ENCODE measurements around the gene ALB. TPM values are rescaled to one million over a fixed set of nuclear protein-coding genes. Genes with fewer than 3 reads are reported as not detected.

The ALB gene
- polyA plus RNA-seq, 3 donors: not detected

DNA sequence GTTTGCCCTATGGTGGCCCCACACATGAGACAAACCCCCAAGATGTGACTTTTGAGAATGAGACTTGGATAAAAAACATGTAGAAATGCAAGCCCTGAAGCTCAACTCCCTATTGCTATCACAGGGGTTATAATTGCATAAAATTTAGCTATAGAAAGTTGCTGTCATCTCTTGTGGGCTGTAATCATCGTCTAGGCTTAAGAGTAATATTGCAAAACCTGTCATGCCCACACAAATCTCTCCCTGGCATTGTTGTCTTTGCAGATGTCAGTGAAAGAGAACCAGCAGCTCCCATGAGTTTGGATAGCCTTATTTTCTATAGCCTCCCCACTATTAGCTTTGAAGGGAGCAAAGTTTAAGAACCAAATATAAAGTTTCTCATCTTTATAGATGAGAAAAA is 14.6 kb downstream of the ALB start:
- WGBS (ENCODE audit: insufficient coverage): no CpG with 5 or more reads among the region's 1 CpG
- Mint-ChIP-seq H3K4me3 (no peak overlapping the region), H3K27ac (no peak overlapping the region), H3K4me1 (no peaks in the 10 kb centered on the region), H3K36me3 (no peaks in the 10 kb centered on the region), H3K9me3 (peaks cover 0 to 3% (median 0%) of the 10 kb centered on the region in 7 donors), H3K27me3 (ENCODE audit: low read depth in 3 of 3) (no peaks in the 10 kb centered on the region)
- TF ChIP-seq, protein P1, sequence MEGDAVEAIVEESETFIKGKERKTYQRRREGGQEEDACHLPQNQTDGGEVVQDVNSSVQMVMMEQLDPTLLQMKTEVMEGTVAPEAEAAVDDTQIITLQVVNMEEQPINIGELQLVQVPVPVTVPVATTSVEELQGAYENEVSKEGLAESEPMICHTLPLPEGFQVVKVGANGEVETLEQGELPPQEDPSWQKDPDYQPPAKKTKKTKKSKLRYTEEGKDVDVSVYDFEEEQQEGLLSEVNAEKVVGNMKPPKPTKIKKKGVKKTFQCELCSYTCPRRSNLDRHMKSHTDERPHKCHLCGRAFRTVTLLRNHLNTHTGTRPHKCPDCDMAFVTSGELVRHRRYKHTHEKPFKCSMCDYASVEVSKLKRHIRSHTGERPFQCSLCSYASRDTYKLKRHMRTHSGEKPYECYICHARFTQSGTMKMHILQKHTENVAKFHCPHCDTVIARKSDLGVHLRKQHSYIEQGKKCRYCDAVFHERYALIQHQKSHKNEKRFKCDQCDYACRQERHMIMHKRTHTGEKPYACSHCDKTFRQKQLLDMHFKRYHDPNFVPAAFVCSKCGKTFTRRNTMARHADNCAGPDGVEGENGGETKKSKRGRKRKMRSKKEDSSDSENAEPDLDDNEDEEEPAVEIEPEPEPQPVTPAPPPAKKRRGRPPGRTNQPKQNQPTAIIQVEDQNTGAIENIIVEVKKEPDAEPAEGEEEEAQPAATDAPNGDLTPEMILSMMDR (IDR thresholded peaks at IDR 0.05): no peak
- no peak for DNase-seq
- no peaks in the 10 kb centered on the region for H3K79me2 ChIP-seq (ENCODE audit: insufficient read depth, low read length)
- H3K27me3 ChIP-seq (ENCODE audit: control insufficient read depth in 2 of 2, insufficient read depth in 2 of 2, low read length in 2 of 2): no peaks in the 10 kb centered on the region
- H3K4me1 ChIP-seq (ENCODE audit: control insufficient read depth in 1 of 2, insufficient read depth in 2 of 2, low read length in 2 of 2): no peaks in the 10 kb centered on the region
- no peak overlapping the region for H3K27ac ChIP-seq (ENCODE audit: low read depth in 1 of 2, low read length in 2 of 2)
- intact Hi-C loops (cut with micrococcal nuclease): no loop called here
- no peak overlapping the region for H3K4me2 ChIP-seq (replicated peaks; ENCODE audit: extremely low read depth, low read length, poor library complexity, severe bottlenecking)
- no peak overlapping the region for H3K9ac ChIP-seq (ENCODE audit: insufficient read depth, low read length, poor library complexity, severe bottlenecking)
- H3K4me3 ChIP-seq (replicated peaks in 1 of 3; ENCODE audit: low read depth in 2 of 3, low read length in 3 of 3): no peak overlapping the region
- no peak overlapping the region for H2AFZ ChIP-seq (ENCODE audit: insufficient read depth, low read depth, low read length, poor library complexity, severe bottlenecking)
- no peaks in the 10 kb centered on the region for H3K36me3 ChIP-seq (replicated peaks in 1 of 2; ENCODE audit: control insufficient read depth in 1 of 2, insufficient read depth in 2 of 2, low read length in 2 of 2)
- no peaks in the 10 kb centered on the region for H4K20me1 ChIP-seq (ENCODE audit: insufficient read depth, low read length)
- H3K9me3 ChIP-seq (replicated peaks in 1 of 2; ENCODE audit: control insufficient read depth in 1 of 2, insufficient read depth in 1 of 2, low read length in 2 of 2): no peaks in the 10 kb centered on the region

DNA sequence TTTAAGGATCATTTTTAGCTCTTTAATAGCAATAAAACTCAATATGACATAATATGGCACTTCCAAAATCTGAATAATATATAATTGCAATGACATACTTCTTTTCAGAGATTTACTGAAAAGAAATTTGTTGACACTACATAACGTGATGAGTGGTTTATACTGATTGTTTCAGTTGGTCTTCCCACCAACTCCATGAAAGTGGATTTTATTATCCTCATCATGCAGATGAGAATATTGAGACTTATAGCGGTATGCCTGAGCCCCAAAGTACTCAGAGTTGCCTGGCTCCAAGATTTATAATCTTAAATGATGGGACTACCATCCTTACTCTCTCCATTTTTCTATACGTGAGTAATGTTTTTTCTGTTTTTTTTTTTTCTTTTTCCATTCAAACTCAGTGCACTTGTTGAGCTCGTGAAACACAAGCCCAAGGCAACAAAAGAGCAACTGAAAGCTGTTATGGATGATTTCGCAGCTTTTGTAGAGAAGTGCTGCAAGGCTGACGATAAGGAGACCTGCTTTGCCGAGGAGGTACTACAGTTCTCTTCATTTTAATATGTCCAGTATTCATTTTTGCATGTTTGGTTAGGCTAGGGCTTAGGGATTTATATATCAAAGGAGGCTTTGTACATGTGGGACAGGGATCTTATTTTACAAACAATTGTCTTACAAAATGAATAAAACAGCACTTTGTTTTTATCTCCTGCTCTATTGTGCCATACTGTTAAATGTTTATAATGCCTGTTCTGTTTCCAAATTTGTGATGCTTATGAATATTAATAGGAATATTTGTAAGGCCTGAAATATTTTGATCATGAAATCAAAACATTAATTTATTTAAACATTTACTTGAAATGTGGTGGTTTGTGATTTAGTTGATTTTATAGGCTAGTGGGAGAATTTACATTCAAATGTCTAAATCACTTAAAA is 15.3 kb downstream of the ALB start:
- no peak overlapping the region for H3K9ac ChIP-seq (ENCODE audit: insufficient read depth, low read length, poor library complexity, severe bottlenecking)
- no peaks in the 10 kb centered on the region for H4K20me1 ChIP-seq (ENCODE audit: insufficient read depth, low read length)
- Mint-ChIP-seq H3K27me3 (ENCODE audit: low read depth in 3 of 3) (no peaks in the 10 kb centered on the region), H3K9me3 (peaks cover 0 to 7% (median 0%) of the 10 kb centered on the region in 7 donors), H3K4me1 (no peaks in the 10 kb centered on the region), H3K36me3 (no peaks in the 10 kb centered on the region), H3K27ac (no peak overlapping the region), H3K4me3 (no peak overlapping the region)
- H3K36me3 ChIP-seq (replicated peaks in 1 of 2; ENCODE audit: control insufficient read depth in 1 of 2, insufficient read depth in 2 of 2, low read length in 2 of 2): no peaks in the 10 kb centered on the region
- H3K4me1 ChIP-seq (ENCODE audit: control insufficient read depth in 1 of 2, insufficient read depth in 2 of 2, low read length in 2 of 2): no peaks in the 10 kb centered on the region
- no peaks in the 10 kb centered on the region for H3K27me3 ChIP-seq (ENCODE audit: control insufficient read depth in 2 of 2, insufficient read depth in 2 of 2, low read length in 2 of 2)
- no peak overlapping the region for H3K27ac ChIP-seq (ENCODE audit: low read depth in 1 of 2, low read length in 2 of 2)
- no peaks in the 10 kb centered on the region for H3K9me3 ChIP-seq (replicated peaks in 1 of 2; ENCODE audit: control insufficient read depth in 1 of 2, insufficient read depth in 1 of 2, low read length in 2 of 2)
- no peak overlapping the region for H3K4me3 ChIP-seq (replicated peaks in 1 of 3; ENCODE audit: low read depth in 2 of 3, low read length in 3 of 3)
- intact Hi-C loops (cut with micrococcal nuclease): no loop called here
- no peak overlapping the region for H3K4me2 ChIP-seq (replicated peaks; ENCODE audit: extremely low read depth, low read length, poor library complexity, severe bottlenecking)
- no CpG with 5 or more reads among the region's 7 CpGs for WGBS (ENCODE audit: insufficient coverage)
- TF ChIP-seq, protein P1 (IDR thresholded peaks at IDR 0.05): no peak
- no peak for DNase-seq
- H3K79me2 ChIP-seq (ENCODE audit: insufficient read depth, low read length): no peaks in the 10 kb centered on the region
- no peak overlapping the region for H2AFZ ChIP-seq (ENCODE audit: insufficient read depth, low read depth, low read length, poor library complexity, severe bottlenecking)
